WTC11 (cell line): ENCODE measurements around the gene DNAAF5.

Experiments used
- ATF2 ChIP-seq: sonication (generic); formaldehyde crosslinking; IDR thresholded peaks from 2 replicates; pipeline ENCODE4 v1.8.1; 2022; ENCODE audit warnings: low read depth, missing genetic modification reagents, borderline replicate concordance
- CREB1 ChIP-seq: sonication (generic); formaldehyde crosslinking; IDR thresholded peaks from 2 replicates; pipeline ENCODE4 v1.8.0; 2023; ENCODE audit warnings: mild to moderate bottlenecking, missing genetic modification reagents
- CTCF ChIP-seq: fragments of 200-600 bp; IDR thresholded peaks from 2 replicates; pipeline ENCODE4 v1.8.0; 2022; ENCODE audit warnings: antibody characterized with exemption
- E2F1 ChIP-seq: sonication (generic); formaldehyde crosslinking; IDR thresholded peaks from 2 replicates; pipeline ENCODE4 v1.8.0; 2022; ENCODE audit warnings: mild to moderate bottlenecking, missing genetic modification reagents
- ERG ChIP-seq: fragments of 250-450 bp; sonication (Bioruptor Pico); IDR thresholded peaks from 2 replicates; pipeline ENCODE4 v1.8.0; 2021; ENCODE audit warnings: mild to moderate bottlenecking
- GABPB1 ChIP-seq: sonication (generic); formaldehyde crosslinking; IDR thresholded peaks from 2 replicates; pipeline ENCODE4 v1.8.1; 2023; ENCODE audit warnings: mild to moderate bottlenecking, missing genetic modification reagents
- IRF2 ChIP-seq: sonication (generic); formaldehyde crosslinking; IDR thresholded peaks from 2 replicates; pipeline ENCODE4 v1.8.0; 2022; ENCODE audit warnings: low read depth, missing genetic modification reagents, borderline replicate concordance
- JUN ChIP-seq: sonication (generic); formaldehyde crosslinking; IDR thresholded peaks from 2 replicates; pipeline ENCODE4 v1.8.0; 2023; ENCODE audit warnings: mild to moderate bottlenecking, missing genetic modification reagents
- NFE2L1 ChIP-seq: sonication (generic); formaldehyde crosslinking; IDR thresholded peaks from 2 replicates; pipeline ENCODE4 v1.8.1; 2023; ENCODE audit warnings: missing genetic modification reagents
- USF2 ChIP-seq: sonication (generic); formaldehyde crosslinking; IDR thresholded peaks from 2 replicates; pipeline ENCODE4 v1.8.1; 2023; ENCODE audit warnings: mild to moderate bottlenecking, missing genetic modification reagents, moderate library complexity
- ZNF317 ChIP-seq: sonication (generic); formaldehyde crosslinking; IDR thresholded peaks from 2 replicates; pipeline ENCODE4 v1.8.1; 2023; ENCODE audit warnings: low read depth, mild to moderate bottlenecking, moderate library complexity, missing genetic modification reagents, borderline replicate concordance

GRCh38 chr7:771234-772004 is 44.9 kb downstream of the DNAAF5 start:
- TF ChIP-seq GABPB1 (CRISPR knock-in tag), result no peak
- TF ChIP-seq ATF2 (CRISPR knock-in tag), result no peak
- no peak for TF ChIP-seq USF2
- TF ChIP-seq ZNF317 (CRISPR knock-in tag), result no peak
- TF ChIP-seq NFE2L1, result no peak
- TF ChIP-seq CTCF, result no peak
- no peak for TF ChIP-seq JUN (CRISPR knock-in tag)
- no peak for TF ChIP-seq IRF2 (CRISPR knock-in tag)
- TF ChIP-seq E2F1 (CRISPR knock-in tag), result no peak
- TF ChIP-seq CREB1 (CRISPR knock-in tag), result no peak
- no peak for TF ChIP-seq ERG
